RPMI8226 (cell line): ENCODE measurements around the gene RUNDC3A.
A peak's percentile ranks its signal among the peaks of the same experiment; 100 is the strongest.

ENCODE experiments used
- DNase-seq: peaks from one replicate; pipeline ENCODE4 v3.0.0-alpha.2; 2015

The RUNDC3A gene

DNA sequence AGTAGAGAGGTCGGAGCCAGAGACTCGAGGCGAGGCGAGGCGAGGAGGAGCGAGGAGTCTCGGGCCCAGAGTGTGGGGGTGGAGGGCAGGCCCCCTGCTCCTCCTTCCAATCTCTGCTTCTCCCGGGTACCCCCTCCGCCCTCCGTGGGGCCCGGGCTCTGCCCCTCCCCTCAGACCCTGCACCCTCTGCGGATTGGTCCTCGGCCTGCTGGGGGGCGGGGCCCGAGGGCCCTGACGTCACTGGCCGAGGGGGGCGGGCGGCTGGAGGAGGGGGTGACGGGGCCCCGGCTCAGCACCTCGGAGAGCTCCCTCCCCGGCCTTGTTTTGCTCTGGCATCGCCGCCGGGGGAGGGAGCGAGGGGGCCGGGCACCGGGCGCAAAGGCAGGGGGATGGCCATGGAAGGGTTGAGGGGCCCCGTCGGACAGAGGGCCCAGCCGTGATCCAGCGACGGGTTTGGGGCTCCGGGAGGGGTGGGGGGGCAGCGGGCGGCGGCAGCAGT, at the start of gene RUNDC3A:
TSS of gene RUNDC3A (plus strand) at position 282 of the 499 bp plus-strand sequence. CDS start 232 bp downstream, outside the sequence.
- peak; percentile 80 for DNase-seq

DNA sequence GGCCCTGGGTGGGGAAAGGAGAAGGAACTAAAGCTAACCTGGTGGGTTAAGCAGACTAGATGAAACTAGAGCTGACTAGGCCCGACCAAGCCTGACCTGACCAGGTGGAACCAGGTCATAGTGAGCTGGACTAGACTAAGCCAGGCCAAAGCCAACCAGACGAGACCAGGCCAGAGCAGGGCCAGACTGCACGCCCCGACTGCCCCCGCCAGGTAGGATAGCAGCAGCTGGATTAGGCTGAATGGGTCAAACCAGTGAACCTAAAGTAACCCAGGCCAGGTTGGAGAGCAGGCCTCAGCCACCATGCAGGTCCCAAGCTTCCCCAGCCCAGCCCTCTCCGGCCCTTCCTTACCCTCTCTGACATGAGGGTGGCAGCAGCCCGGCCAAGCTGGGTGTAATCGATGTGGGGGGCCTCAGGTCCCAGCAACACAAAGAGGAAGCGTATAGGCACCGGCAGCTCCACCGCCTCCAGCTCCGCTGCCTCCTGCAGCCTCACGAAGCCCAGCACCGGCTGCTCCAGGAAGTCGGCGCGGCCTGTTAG, 49.5 kb upstream of the RUNDC3A start:
- DNase-seq: no peak

DNA sequence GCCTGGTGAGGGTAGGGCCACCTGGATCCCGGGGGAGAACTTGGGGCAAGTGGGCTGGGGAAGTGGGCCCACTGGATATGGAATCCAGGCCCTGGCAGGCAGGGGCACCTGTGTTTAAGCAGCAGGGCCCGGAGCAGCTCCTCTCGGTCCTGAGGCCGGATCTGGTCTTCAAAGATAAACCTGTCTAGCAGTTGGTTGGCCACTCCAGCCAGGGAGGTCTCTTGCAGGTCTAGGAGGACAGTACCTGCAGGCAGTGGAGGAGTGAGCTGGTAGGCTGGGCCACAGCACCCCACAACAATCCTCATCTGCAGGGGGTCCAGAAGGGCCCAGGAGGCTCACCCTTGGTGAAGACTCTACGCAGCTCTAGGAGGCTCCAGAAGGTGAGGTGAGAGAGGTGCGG, 48.1 kb upstream of the RUNDC3A start:
- DNase-seq: no peak

DNA sequence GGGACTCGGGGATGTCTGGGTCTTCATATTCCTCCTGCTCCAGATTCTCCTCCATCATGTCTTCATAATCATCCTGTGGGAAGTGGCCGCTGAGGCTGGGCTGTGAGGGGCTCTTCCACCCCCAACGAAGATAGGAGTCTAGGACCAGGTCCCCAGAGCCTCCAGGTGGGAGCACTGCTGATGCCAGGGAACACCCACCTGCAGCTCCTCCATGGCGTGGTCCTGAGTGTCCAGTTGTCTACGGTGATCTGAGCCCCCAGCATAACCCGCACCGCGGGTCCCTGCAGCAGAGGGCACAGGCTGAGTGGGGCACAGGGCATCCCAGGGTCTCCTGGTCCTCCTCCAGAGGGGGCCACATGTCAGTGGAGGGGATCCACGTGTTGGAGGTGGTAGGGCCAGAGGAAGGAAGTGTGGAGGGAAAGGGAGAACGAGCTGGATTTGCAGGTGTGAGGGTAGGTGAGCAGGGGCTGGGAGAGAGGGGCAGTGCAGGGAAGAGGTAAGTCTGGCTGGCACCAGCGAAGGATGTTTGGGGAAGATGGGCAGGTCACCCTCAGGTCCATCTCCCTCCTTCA, 45.7 kb upstream of the RUNDC3A start:
- DNase-seq: no peak

DNA sequence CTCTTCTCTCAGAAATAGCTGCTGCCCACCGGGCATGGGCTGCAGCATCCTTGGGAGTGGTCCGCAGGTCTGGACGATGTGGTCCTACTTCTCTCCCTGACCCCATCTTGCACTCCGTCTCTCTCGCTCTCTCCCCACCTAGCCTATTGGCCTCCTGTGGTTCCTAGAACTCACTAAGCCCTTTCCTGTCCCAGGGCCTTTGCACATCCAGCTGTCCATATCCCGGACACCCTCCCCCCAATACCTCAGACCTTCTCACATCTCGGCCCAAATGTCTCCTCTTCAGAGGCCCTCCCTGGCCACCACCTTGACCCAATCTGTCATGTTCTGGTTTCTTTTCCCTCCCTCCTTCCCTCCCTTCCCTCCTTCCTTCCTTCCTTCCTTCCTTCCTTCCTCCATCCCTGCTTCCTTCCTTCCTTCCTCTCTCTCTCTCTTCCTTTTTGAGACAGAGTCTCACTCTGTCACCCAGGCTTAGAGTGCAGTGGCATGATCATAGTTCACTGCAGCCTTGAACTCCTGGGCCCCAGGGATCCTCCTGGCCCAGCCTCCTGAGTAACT, 45.0 kb upstream of the RUNDC3A start:
- no peak for DNase-seq

DNA sequence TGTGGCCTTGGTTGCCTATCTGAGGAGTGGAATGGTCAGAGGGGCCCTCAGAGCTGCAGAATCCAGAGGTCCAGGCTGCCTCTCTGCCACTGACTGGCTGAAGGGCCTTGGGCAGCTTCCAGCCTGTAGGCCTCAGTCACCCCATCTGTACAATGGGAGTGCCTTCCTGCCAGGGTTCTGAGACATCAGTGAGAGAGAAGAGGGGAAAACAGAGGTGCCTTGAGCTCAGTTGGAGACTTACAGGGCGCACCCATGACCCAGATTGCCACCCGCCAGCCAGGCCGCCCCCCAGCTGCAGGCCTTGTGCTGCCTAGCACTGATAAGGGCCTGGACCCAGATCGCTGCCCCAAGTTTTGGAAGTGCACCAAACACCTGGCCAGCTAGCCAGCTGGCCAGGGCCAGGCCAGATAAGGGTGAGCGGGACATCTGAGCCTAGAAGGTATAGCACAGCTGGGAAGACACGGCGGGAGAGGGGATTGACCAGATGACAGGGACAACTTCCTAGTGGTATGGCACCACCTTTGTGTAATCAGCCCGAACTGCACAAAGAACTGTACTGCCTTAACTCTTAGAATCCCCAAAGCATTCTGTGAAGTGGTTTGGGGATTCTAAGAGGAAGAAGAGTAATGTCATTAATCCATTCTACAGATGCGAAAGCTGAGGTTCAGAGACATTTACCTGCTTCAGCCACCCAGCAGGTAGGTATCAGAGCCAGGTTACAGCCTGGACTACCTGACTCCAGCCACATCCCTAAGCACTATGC, 41.8 kb upstream of the RUNDC3A start:
- DNase-seq: no peak

DNA sequence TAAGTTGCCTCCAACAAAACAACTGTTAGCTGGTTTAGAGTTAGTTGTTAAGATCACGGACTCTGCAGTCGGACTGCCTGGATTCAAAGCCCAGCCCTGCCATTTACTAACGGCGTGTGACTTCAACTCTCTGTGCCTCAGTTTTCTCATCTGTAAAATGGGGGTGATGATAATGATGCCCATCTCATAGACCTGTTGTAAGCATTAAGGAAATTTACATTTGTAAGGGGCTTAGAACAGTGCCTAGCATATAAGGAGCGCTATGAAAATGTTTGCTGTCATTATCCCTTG, 41.3 kb upstream of the RUNDC3A start:
- no peak for DNase-seq

DNA sequence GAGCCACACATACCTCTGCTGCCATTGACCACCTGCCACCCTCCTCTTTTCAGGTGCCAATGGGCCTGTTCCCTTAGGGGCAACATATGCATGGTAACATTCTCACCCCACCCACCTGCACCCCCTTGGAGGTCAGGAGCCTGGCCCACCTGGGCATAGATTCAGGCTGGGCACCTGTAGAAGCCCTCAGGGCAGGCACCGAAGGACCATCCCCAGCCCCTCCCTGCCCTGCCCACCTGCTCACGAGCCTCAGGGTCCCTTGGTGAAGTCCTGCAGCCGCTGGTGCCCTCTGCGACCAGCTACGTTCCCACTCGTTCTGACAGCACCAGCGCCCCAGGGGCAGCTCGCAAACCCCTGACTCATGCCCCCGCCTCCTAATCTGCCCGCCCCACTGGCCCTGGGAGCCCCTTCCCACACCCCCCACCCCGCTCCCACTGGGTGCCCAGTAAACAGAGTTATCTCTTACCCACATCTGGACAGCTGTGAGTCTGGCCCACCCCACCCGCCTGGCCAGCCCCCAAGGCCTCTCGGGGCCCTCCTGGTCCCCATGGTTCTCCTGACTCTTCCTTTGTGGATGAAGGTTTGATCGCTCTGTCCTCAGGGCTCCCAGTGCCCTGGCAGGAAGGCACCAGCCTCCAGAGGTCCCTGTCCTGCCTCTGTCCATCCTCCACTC, 40.4 kb upstream of the RUNDC3A start, which contains the start of gene SLC4A1:
TSS of gene SLC4A1 (minus strand) at position 318 of the 673 bp plus-strand sequence. CDS start 5,269 bp downstream, outside the sequence.
- no peak for DNase-seq

DNA sequence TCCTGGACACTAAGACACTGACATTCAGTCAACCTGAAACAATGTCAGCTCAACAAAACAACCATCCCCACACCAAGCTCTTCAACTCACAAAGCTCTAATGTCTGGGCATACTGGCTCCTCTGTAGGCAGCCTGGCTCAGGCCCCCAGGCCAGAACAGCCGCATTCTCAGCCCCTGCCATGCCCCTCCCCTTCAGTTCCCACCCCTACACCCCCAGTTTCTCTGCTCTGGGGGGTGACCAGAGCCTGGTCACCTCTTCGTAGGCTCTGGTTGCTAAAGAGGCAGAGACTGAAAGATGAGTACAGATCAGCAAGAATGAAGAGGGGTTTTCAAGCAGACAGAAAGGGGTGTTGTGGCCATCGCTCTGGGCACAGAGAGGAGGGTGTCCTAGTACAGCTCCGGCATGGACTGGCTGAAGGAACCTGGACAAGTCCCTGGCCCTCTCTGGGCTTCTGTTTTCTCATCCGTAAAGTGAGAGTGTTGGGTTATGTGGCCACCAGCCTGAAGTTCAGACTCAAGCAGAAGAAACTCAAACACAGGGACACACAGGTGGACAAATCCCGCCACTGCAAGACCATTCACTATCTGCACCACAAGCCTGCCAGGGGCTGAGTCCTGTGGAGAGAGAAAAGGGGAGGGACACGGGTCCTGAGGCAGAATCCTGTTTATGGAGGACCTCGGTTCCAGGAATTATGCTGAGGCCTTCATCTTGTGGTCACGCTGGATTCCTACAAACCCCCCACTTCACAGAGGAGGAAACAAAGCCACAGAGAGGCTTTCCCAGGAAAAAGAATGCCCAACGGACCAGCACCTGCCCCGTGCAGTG, 39.5 kb upstream of the RUNDC3A start:
- DNase-seq: no peak

DNA sequence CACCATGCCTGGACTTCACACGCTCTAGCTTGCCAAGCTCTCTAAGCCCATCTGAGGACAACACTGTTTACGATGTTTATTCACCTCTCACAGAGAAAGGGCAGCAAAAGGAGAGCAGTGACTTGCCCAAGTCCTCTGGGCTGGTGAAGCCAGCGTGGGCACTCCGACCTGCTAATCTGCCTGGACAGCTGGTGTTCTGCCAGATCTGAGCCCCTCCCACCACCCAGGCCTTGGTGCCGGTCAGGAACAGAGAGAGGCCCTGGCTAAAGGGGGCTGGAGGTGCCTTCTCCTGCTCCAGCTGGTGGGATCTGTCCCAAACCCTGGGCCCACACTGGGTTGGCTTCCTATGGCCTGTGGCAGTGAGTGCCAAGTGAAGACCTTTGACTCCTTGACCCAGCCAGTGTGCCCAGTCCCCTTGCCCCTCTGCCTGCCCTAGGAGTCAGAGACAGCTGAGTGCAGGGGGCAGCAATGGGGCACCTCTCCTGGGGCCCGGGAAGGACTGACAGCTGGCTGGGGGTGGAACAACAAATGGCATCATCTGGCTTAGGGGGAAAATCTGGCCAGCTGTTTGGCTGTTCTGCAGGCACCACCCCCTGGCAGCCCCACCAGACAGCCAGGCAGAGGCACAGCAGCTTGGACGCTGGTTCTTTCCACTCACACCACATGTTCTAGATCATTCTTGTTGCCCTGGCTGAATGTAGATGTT, 38.7 kb upstream of the RUNDC3A start:
- no peak for DNase-seq

DNA sequence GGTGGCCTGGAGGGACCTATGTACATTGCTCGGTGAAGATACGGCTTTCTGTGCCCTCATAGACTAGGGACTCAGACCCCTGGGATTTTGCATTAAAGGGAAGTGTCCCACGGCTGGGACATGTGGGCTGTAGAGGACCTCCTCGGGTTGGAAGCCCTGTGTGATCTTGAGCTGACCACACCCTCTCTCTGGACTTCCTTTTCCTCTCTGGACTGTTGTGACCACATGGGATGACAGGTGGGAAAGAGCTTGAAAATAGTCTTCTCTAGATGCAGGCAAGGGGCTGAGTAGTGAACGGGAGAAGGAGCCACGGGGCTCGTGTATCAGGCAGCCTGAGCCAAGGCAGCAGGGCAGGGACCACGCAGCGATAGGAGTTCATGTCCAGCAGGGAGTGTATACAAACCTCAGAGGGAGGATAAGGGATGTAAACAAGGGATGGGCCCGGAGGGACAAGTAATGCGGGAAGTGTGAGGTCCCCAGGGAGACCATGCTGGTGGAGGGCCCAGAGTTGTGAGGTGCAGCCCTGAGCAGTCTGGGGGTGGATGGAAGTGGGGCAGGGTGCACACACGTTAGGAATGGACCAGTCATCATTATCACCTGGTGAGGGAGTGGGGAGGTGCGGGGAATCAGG, 36.0 kb upstream of the RUNDC3A start:
- no peak for DNase-seq

DNA sequence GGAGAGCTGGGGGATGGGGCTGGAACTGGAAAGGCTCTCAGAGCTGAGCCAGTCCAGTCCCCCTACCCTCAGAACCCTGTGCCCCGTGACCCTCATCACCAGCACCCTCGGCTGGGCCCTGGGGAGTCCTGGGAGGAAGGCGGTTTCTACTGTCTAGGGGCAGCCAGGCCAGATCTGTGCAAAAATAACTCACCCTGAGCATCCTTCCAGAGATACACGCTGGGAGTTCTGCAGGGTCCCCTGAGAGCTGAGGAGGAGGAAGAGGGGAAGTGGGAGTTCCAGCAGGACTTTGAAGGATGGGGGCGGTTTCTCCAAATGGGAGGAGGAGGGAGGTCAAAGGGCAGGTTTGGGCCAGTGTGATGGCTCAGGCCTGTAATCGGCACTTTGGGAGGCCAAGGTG, 35.4 kb upstream of the RUNDC3A start:
- no peak for DNase-seq

DNA sequence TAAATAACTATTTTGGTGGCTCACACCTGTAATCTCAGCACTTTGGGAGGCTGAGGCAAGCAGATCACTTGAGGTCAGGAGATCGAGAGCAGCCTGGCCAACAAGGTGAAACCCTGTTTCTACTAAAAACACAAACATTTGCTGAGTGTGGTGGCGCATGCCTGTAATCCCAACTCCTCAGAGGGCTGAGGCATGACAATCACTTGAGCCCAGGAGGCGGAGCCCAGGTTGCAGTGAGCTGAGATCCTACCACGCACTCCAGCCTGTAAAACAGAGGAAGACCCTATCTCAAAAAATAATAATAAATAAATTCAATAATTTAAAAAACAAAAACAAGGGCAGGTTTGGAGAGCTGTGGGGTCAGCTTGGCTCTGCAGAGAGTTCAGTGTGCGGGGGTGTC, 34.8 kb upstream of the RUNDC3A start:
- DNase-seq: no peak

DNA sequence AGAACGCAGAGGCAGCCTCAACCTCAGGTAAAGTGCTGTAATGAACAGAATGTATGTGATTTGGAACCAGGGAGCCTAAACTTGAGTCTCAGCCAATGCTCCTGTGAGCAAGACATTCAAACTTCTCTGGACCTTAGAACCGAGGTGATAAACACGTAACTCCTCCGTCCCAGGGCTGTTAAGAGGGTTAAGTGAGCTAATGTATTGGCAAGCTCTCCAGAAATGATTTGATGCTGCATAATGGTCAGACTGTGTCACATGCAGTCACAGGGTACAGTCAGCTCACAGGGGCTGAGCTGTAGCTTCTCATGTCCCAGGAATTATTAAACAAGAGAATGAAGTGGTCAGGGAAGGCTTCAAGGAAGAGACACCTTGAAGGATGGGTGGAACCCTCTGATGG, 30.4 kb upstream of the RUNDC3A start:
- no peak for DNase-seq

DNA sequence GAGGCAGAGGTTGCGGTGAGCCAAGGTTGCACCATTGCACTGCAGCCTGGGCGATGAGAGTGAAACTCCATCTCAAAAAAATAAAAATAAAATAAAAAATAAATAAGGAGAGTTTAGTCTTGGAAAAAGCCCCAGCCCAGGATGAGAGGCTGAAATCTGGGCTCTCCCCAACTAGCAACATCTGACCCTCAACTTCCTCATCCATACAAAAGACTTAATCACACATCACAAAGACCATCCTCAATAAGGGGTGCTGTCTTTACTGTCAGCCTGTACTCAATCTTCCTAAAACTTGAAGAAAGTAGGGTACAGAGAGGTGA, 29.1 kb upstream of the RUNDC3A start:
- no peak for DNase-seq

DNA sequence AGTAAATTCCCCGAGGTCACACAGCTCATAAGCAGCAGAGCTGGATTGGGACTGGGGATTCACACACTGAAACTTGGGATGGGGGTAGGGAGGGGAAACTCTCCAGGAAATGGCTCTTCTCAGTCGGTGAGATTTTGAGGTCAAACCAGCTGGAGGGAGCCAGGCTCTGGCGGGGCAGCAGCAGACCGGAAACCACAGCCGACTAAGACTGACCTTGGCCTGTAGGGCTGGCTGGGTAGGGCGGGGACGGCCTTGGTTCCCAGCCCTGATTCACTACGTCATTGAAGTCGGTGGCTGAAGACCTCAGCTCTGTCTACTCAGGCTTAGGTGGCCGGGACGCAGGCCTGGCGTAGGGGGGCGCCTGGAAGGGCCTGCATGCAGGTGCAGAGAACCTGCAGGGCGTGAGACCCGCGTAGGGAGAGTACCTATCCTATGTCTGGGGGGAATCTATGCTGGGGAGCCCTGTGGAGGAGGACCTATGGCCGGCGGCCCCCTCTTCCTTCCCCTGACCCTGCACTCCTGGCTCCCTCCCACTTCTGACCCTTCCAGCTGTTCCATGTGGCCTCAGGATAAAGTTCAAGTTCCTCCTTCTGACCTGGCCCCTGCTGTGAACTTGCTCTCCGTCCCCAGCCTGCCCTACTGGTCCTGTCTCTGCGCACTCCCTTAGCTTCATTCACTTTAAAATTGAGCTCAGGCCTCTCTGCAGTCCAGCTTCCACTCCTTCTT, 28.6 kb upstream of the RUNDC3A start:
- peak; percentile 87 for DNase-seq

DNA sequence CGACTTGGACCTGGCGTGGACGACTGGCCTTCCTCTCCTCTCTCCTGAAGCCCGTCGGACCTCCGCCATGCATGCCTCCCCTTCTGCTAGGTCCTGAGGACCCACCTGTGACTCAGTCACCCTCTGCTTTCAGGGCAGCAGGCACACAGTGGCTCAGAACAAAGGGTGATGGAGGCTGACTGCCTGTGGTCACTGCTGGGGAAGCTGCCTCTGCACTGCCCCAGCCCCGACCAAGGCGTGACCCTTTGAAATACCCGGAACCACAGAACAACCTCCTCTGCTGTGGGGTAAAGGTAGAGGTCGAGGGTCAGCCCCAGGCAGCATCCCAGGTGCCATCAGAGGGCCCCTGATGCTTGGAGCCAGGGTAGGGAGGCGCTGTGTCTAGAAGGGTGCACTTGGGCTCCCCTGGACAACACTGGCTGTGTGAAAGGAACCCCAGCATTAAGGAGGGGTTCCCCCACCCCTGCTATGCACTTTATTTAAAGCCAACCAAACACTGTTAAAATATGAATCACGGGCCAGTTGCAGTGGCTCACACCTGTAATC, 27.9 kb upstream of the RUNDC3A start:
- no peak for DNase-seq

DNA sequence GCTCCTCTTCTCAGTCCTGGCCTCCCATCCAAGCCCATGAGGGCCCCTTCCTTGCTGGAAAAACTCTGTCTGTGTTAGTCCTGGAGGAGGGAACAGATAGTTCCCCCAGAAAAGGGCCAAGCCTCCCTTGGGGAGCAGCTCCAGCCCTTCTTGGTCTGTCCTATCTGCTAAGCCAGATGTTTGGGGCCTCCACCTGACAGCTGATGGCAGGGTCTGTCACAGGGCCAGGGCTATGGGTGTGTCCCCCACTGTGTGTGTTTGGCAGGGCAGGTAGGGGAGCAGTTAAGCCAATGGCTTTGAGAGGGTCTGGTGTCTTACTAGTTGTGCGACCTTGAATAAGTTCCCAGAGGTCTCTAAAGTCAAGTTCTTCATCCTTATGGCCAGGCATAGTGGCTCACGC, 26.8 kb upstream of the RUNDC3A start:
- no peak for DNase-seq

DNA sequence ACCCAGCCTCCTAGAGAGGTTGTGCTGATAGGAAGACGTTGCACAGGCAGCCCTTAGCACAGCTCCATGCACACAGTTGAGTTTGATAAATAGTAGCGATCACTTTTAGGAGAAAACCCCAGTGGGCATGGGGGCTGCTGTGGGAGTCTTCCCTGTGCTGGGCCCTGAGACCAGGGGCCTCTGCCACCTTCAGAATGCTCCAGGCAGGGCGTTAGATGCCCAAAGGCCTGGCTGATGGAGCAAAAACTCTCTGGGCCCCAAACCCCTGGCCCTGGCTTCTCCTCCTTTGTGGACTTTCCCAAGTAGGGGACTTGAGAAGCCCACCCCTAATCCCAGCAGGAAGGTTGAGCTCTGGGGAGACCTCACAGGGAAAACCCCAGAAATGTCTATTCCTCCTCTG, 26.1 kb upstream of the RUNDC3A start:
- no peak for DNase-seq

DNA sequence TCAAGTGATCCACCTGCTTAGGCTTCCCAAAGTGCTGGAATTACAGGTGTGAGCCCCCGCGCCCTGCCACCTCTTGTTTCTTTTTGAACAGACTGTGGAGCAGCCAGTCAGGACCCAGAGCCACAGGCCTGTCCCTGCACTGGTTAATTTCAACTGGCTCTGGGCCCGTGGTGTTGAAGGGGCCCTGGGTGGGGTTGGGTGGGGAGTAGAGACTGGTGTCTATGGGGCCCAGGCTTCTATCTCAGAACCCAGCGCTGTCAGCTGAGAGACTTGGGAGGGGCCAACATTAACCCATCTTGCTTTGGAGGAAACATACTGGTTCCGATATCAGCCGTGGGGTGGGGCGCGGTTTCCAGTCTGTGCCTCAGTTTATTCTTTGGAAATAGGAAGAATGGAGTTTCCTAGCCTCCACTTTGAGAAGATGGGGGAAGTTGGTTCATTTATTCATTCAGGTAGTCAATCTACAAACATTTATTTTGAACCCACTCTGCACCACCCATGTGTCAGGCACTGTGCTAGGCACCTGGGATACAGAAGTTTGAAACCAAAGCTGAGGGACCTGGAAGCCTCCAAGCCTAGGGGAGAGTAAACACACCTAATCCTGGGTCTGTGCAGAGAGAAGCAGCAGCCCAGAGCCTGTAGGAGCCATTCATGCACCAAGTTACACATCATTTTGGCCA, 24.9 kb upstream of the RUNDC3A start:
- DNase-seq: no peak
